ENCODE results near the gene TTLL11. TPM values are rescaled to one million over a fixed set of nuclear protein-coding genes. Genes with fewer than 3 reads are reported as not detected.
"Not testable (repeated sequence)": the region's sequence is repeated elsewhere in the genome, so short reads cannot be mapped to it uniquely, and the experiment has no call there.

The TTLL11 gene
- total RNA-seq, 1 experiment from 2014 or later: 4.0 TPM

GRCh38 chr9:121984726-121985402, 108.2 kb downstream of the TTLL11 start:
- DNase-seq (ENCODE audit: extremely low read depth, low read depth): no peak

GRCh38 chr9:121983736-121984135, 109.4 kb downstream of the TTLL11 start:
- DNase-seq (ENCODE audit: extremely low read depth, low read depth): no peak

GRCh38 chr9:121981118-121981883, 111.8 kb downstream of the TTLL11 start:
- DNase-seq (ENCODE audit: extremely low read depth, low read depth): no peak

- not testable (repeated sequence) for DNase-seq (ENCODE audit: extremely low read depth, low read depth)
These were observed 112.4 kb downstream of the TTLL11 start for GRCh38 chr9:121980665-121981064.

GRCh38 chr9:121979736-121980135, 113.4 kb downstream of the TTLL11 start:
- DNase-seq (ENCODE audit: extremely low read depth, low read depth): no peak

- no peak for DNase-seq (ENCODE audit: extremely low read depth, low read depth)
These were observed 116.4 kb downstream of the TTLL11 start for GRCh38 chr9:121976751-121977150.

- no peak for DNase-seq (ENCODE audit: extremely low read depth, low read depth)
These were observed 117.3 kb downstream of the TTLL11 start for GRCh38 chr9:121975801-121976277.

GRCh38 chr9:121974421-121974820, 118.7 kb downstream of the TTLL11 start:
- no peak for DNase-seq (ENCODE audit: extremely low read depth, low read depth)

GRCh38 chr9:121972501-121972981, 120.6 kb downstream of the TTLL11 start:
- no peak for DNase-seq (ENCODE audit: extremely low read depth, low read depth)

- DNase-seq (ENCODE audit: extremely low read depth, low read depth): no peak
These were observed 125.1 kb downstream of the TTLL11 start for GRCh38 chr9:121968056-121968455.

GRCh38 chr9:121966706-121967105, 126.4 kb downstream of the TTLL11 start:
- DNase-seq (ENCODE audit: extremely low read depth, low read depth): no peak

GRCh38 chr9:121963528-121963995, 129.5 kb downstream of the TTLL11 start:
- no peak for DNase-seq (ENCODE audit: extremely low read depth, low read depth)

GRCh38 chr9:121962421-121962820, 130.7 kb downstream of the TTLL11 start:
- no peak for DNase-seq (ENCODE audit: extremely low read depth, low read depth)

- no peak for DNase-seq (ENCODE audit: extremely low read depth, low read depth)
These were observed 132.4 kb downstream of the TTLL11 start for GRCh38 chr9:121960665-121961064.

- DNase-seq (ENCODE audit: extremely low read depth, low read depth): no peak
These were observed 134.6 kb downstream of the TTLL11 start for GRCh38 chr9:121958530-121958929.

GRCh38 chr9:121956808-121957207, 136.3 kb downstream of the TTLL11 start:
- no peak for DNase-seq (ENCODE audit: extremely low read depth, low read depth)

GRCh38 chr9:121955649-121956048, 137.5 kb downstream of the TTLL11 start:
- no peak for DNase-seq (ENCODE audit: extremely low read depth, low read depth)

GRCh38 chr9:121954477-121955140, 138.5 kb downstream of the TTLL11 start:
- no peak for DNase-seq (ENCODE audit: extremely low read depth, low read depth)

- no peak for DNase-seq (ENCODE audit: extremely low read depth, low read depth)
These were observed 140.5 kb downstream of the TTLL11 start for GRCh38 chr9:121952611-121953010.

- DNase-seq (ENCODE audit: extremely low read depth, low read depth): no peak
These were observed 142.2 kb downstream of the TTLL11 start for GRCh38 chr9:121950866-121951265.

- no peak for DNase-seq (ENCODE audit: extremely low read depth, low read depth)
These were observed 142.7 kb downstream of the TTLL11 start for GRCh38 chr9:121950441-121950840.
